HepG2 (cell line): ENCODE results near the gene PIGL. TPM values are rescaled to one million over a fixed set of nuclear protein-coding genes. Genes with fewer than 3 reads are reported as not detected.
A peak's percentile ranks its signal among the peaks of the same experiment; 100 is the strongest.
"Not testable (repeated sequence)": the region's sequence is repeated elsewhere in the genome, so short reads cannot be mapped to it uniquely, and the experiment has no call there.

Experiments
- ATAC-seq: fragments of 200-7000 bp; cut with Tn5 transposase; 3 replicates; pipeline ENCODE4 v1.9.1; 2020; ENCODE audit warnings: mild to moderate bottlenecking, moderate library complexity
- BruUV-seq: library from RNA; stranded (reverse); fragments of 400-500 nt; replicated peaks from 2 replicates; lab custom pipeline; 2021; lab: Mats Ljungman, UMichigan
- CTCF ChIA-PET: fragments of 300-600 bp; formaldehyde crosslinking; extraction: SDS; loops from one replicate; lab custom pipeline; 2021; ENCODE audit warnings: low total read pairs, inconsistent platforms, low intra/inter-chr PET ratio; lab: Yijun Ruan, JAX
- POLR2A ChIA-PET: fragments of 350-600 bp; sonication (Branson Sonifier 250); formaldehyde crosslinking; loops from one replicate; lab custom pipeline; 2020; ENCODE audit warnings: antibody characterized with exemption, inconsistent platforms; lab: Yijun Ruan, JAX
- DNase-seq: peaks from one replicate; pipeline ENCODE4 v3.0.0-alpha.2; 2015; ENCODE audit warnings: low spot score
- FAIRE-seq: peaks from 3 replicates; lab custom pipeline; 2011; peaks lifted over from hg19 to GRCh38; lab: Jason Lieb, UNC
- H2AFZ ChIP-seq: one replicate; pipeline ENCODE4 v1.6.1; 2011; ENCODE audit warnings: low read length, inconsistent platforms
- H3K27ac ChIP-seq: fragments of 300-600 bp; 3 replicates; pipeline ENCODE4 v1.8.0; 2011; ENCODE audit warnings: mixed run types, mild to moderate bottlenecking, mixed read lengths, low read length, inconsistent platforms; ENCODE audit not compliant: insufficient read depth; ENCODE audit errors: extremely low read length
- H3K27me3 ChIP-seq, 2 experiments: fragments of 200-600 bp in 1 of 2; 2 replicates in 1 of 2; 3 replicates in 1 of 2; pipeline versions ENCODE4 v1.6.0 to v1.8.0; 2011; ENCODE audit warnings: low read length in 2 of 2, mild to moderate bottlenecking in 2 of 2, moderate library complexity in 2 of 2, inconsistent platforms in 1 of 2; ENCODE audit not compliant: insufficient read depth in 2 of 2, control insufficient read depth in 1 of 2
- H3K36me3 ChIP-seq, 2 experiments: fragments of 200-600 bp in 1 of 2; replicated peaks in 1 of 2; 2 replicates in 1 of 2; 3 replicates in 1 of 2; pipeline versions ENCODE4 v1.5.1 to v1.8.0; 2011; ENCODE audit warnings: low read length in 2 of 2, inconsistent platforms in 1 of 2; ENCODE audit not compliant: insufficient read depth in 2 of 2, control insufficient read depth in 1 of 2
- H3K4me1 ChIP-seq: 2 replicates; pipeline ENCODE4 v1.5.1; 2012; ENCODE audit warnings: low read length, inconsistent platforms; ENCODE audit not compliant: insufficient read depth
- H3K4me2 ChIP-seq: 2 replicates; pipeline ENCODE4 v1.6.0; 2011; ENCODE audit warnings: low read depth, low read length, inconsistent platforms
- H3K4me3 ChIP-seq, 3 experiments: fragments of 200-600 bp in 1 of 3; sonication (generic), shearing (Covaris generic) in 1 of 3; replicated peaks in 1 of 3; 2 replicates each; pipeline ENCODE4 v1.5.1; 2011 to 2016; ENCODE audit warnings: low read length in 3 of 3, inconsistent platforms in 2 of 3, low read depth in 2 of 3, mild to moderate bottlenecking in 2 of 3, control low read depth in 1 of 3, mixed read lengths in 1 of 3; ENCODE audit not compliant: insufficient read depth in 1 of 3
- H3K79me2 ChIP-seq: one replicate; pipeline ENCODE4 v1.6.1; 2011; ENCODE audit warnings: low read length, inconsistent platforms; ENCODE audit not compliant: insufficient read depth
- H3K9ac ChIP-seq: 2 replicates; pipeline ENCODE4 v1.6.0; 2011; ENCODE audit warnings: mild to moderate bottlenecking, low read depth, low read length, inconsistent platforms; ENCODE audit not compliant: insufficient read depth
- H3K9me3 ChIP-seq: 2 replicates; pipeline ENCODE4 v1.5.1; 2012; ENCODE audit warnings: mild to moderate bottlenecking, low read length
- H4K20me1 ChIP-seq: 2 replicates; pipeline ENCODE4 v1.6.0; 2011; ENCODE audit warnings: inconsistent platforms, mild to moderate bottlenecking, low read length, moderate library complexity; ENCODE audit not compliant: insufficient read depth
- ZBTB33 ChIP-seq: sonication (generic); formaldehyde crosslinking; IDR thresholded peaks from 2 replicates; pipeline ENCODE4 v1.4.0; 2020; ENCODE audit warnings: missing genetic modification reagents
- ZBTB4 ChIP-seq: sonication (generic); formaldehyde crosslinking; IDR thresholded peaks from 2 replicates; pipeline ENCODE4 v1.4.0; 2020; ENCODE audit warnings: missing genetic modification reagents, mild to moderate bottlenecking, borderline replicate concordance
- ZNF282 ChIP-seq: fragments of 450-650 bp; IDR thresholded peaks from 2 replicates; pipeline ENCODE4 v1.6.1; 2018; ENCODE audit not compliant: partially characterized antibody
- ZNF646 ChIP-seq: sonication (generic); formaldehyde crosslinking; IDR thresholded peaks from 2 replicates; pipeline ENCODE4 v1.9.0; 2021; ENCODE audit warnings: mild to moderate bottlenecking, missing genetic modification reagents
- WGBS: methylation state at CpG from one replicate; pipeline ENCODE4 v1.1.6; 2017; ENCODE audit warnings: low lambda C conversion rate; 5-methylcytosine and 5-hydroxymethylcytosine counted together
- in situ Hi-C: cut with HindIII; loops from 2 replicates; pipeline ENCODE4 v1.10.0; 2017; ENCODE audit warnings: low pct_unique_long_range_greater_than_20kb; ENCODE audit not compliant: extremely low pct_ligation_motif_present
- intact Hi-C: fragments of 100-400 bp; cut with micrococcal nuclease; formaldehyde crosslinking; loops from one replicate; pipeline ENCODE4 v1.10.0; 2022; ENCODE audit not compliant: unreplicated experiment
- polyA plus RNA-seq, 8 experiments: library from polyadenylated mRNA; depleted of rRNA in 3 of 8; stranded (reverse) in 7 of 8; unstranded in 1 of 8; fragments of >200 nt; fragmentation: Illumina TruSeq in 4 of 8; extraction: Trizol in 4 of 8; gene quantifications; 2 replicates each; pipeline versions ENCODE4 v1.2.1 to v1.2.3, GENCODE V29; 2011 to 2016; ENCODE audit warnings: low read depth in 4 of 8, missing spikeins in 1 of 8, mixed read lengths in 1 of 8; ENCODE audit not compliant: insufficient read depth in 1 of 8
- total RNA-seq, 5 experiments: library from RNA; depleted of rRNA; stranded (reverse); fragments of >200 nt; fragmentation: Illumina TruSeq; extraction: Trizol; gene quantifications; 2 replicates each; pipeline ENCODE4 v1.2.3, GENCODE V29; 2016; ENCODE audit warnings: low read depth in 1 of 5

PIGL gene
- total and polyA plus RNA-seq, 2 of the 13 experiments (the other 11 are each of a cell fraction or from before 2014, with no cell fraction given): 28.5 to 63.8 TPM

- H3K4me3 ChIP-seq, BruUV-seq, ATAC-seq, H2AFZ ChIP-seq, DNase-seq, H3K27ac ChIP-seq, H3K36me3 ChIP-seq, H3K4me2 ChIP-seq, H3K27me3 ChIP-seq, intact Hi-C loops, H3K9me3 ChIP-seq, in situ Hi-C loops, H3K9ac ChIP-seq, FAIRE-seq, CTCF ChIA-PET: not testable (repeated sequence)
- TF ChIP-seq ZBTB33: peak; percentile 85
- Histone ChIP-seq H4K20me1 (peaks cover 29% of the 10 kb centered on the region), H3K79me2 (peaks cover 88% of the 10 kb centered on the region), H3K4me1 (peaks cover 38% of the 10 kb centered on the region)
- POLR2A ChIA-PET: interaction anchor here (0.7 to 0.9 kb wide), 2 partner anchors 11 to 13 kb away, joined by 3 to 4 read pairs; partner anchors contain the start of gene NCOR1
- WGBS: 93% methylated on average over 6 of the region's 6 CpGs
These were observed 12.2 kb upstream of the PIGL start for GRCh38 chr17:16204763-16205162.

GRCh38 chr17:16211590-16211989 lies 5.4 kb upstream of the PIGL start:
- no TSS peak for BruUV-seq
- POLR2A ChIA-PET: no interaction called here
- in situ Hi-C loops: no loop called here
- Histone ChIP-seq H3K4me3 (no peak overlapping the region), H3K4me1 (peaks cover 28% of the 10 kb centered on the region), H3K27me3 (no peaks in the 10 kb centered on the region; a peak in 1 of 5 replicates), H3K79me2 (peaks cover 89% of the 10 kb centered on the region), H2AFZ (no peak overlapping the region), H3K27ac (no peak overlapping the region), H3K9ac (no peak overlapping the region), H3K9me3 (no peaks in the 10 kb centered on the region), H4K20me1 (peaks cover 30% of the 10 kb centered on the region; the same call in 1 of the 2 replicates), H3K36me3 (no peaks in the 10 kb centered on the region), H3K4me2 (no peak overlapping the region)
- DNase-seq (no peak), FAIRE-seq (no peak), ATAC-seq (no peak)
- CTCF ChIA-PET: no interaction called here
- WGBS: 90% methylated on average over 3 of the region's 3 CpGs
- intact Hi-C loops: no loop called here
- TF ChIP-seq ZBTB4 (CRISPR knock-in tag) (no peak), ZNF646 (no peak), ZNF282 (no peak)
